Measurements from ENCODE around the gene PRDM10.
"Not testable (repeated sequence)": the region's sequence is repeated elsewhere in the genome, so short reads cannot be mapped to it uniquely, and the experiment has no call there.

- not testable (repeated sequence) for TF ChIP-seq CTCF, POLR2A, EP300, POLR2AphosphoS5 (IDR thresholded peaks at IDR 0.05)
These were observed 134.0 kb downstream of the PRDM10 start for GRCh38 chr11:129868626-129869025.

Measured in gastroesophageal sphincter (tissue), 3 donors.